GM23338 (cell line): ENCODE results near the gene THAP5. TPM values are rescaled to one million over a fixed set of nuclear protein-coding genes. Genes with fewer than 3 reads are reported as not detected.

Experiments
- ATAC-seq: fragments of 200-7000 bp; cut with Tn5 transposase; 3 replicates; pipeline ENCODE4 v1.9.1; 2020
- DNase-seq: peaks from one replicate; pipeline ENCODE4 v3.0.0-alpha.2; 2015; ENCODE audit warnings: low spot score
- H2AFZ ChIP-seq: fragments of 200-600 bp; sonication (generic); 2 replicates; pipeline ENCODE4 v1.8.0; 2016; ENCODE audit warnings: antibody characterized with exemption, mild to moderate bottlenecking, moderate library complexity
- H3F3A ChIP-seq: fragments of 200-600 bp; sonication (generic); replicated peaks from 2 replicates; pipeline ENCODE4 v1.8.0; 2017; ENCODE audit warnings: antibody characterized with exemption, mixed run types, low read depth
- H3K27ac ChIP-seq: fragments of 200-600 bp; sonication (generic); 2 replicates; pipeline ENCODE4 v1.6.1; 2016; ENCODE audit warnings: low read depth
- H3K27me3 ChIP-seq: fragments of 200-600 bp; sonication (generic); 2 replicates; pipeline ENCODE4 v1.8.0; 2016; ENCODE audit warnings: mild to moderate bottlenecking, mixed run types, moderate library complexity; ENCODE audit not compliant: insufficient read depth
- H3K36me3 ChIP-seq: fragments of 200-600 bp; sonication (generic); 2 replicates; pipeline ENCODE4 v1.8.0; 2016; ENCODE audit warnings: mild to moderate bottlenecking; ENCODE audit not compliant: insufficient read depth
- H3K4me1 ChIP-seq: fragments of 200-600 bp; sonication (generic); 2 replicates; pipeline ENCODE4 v1.8.0; 2016; ENCODE audit warnings: mild to moderate bottlenecking, moderate library complexity; ENCODE audit not compliant: insufficient read depth
- H3K4me2 ChIP-seq: fragments of 200-600 bp; sonication (generic); 2 replicates; pipeline ENCODE4 v1.7.1; 2017; ENCODE audit warnings: mixed run types
- H3K4me3 ChIP-seq: fragments of 200-600 bp; sonication (generic); 2 replicates; pipeline ENCODE4 v1.6.1; 2016; ENCODE audit warnings: mixed run types
- H3K79me2 ChIP-seq: fragments of 200-600 bp; sonication (generic); replicated peaks from 2 replicates; pipeline ENCODE4 v1.8.0; 2017; ENCODE audit warnings: mild to moderate bottlenecking; ENCODE audit not compliant: insufficient read depth
- H3K9me2 ChIP-seq: fragments of 200-600 bp; sonication (generic); 2 replicates; pipeline ENCODE4 v1.8.0; 2017; ENCODE audit not compliant: insufficient read depth
- H4K20me1 ChIP-seq: fragments of 200-600 bp; sonication (generic); replicated peaks from 2 replicates; pipeline ENCODE4 v1.8.0; 2017; ENCODE audit warnings: mild to moderate bottlenecking; ENCODE audit not compliant: insufficient read depth
- H3K27ac Mint-ChIP-seq: 2 replicates; pipeline ENCODE4 v1.8.0; 2020; ENCODE audit warnings: inconsistent platforms, mild to moderate bottlenecking, moderate library complexity, mixed read lengths
- H3K27me3 Mint-ChIP-seq: 3 replicates; pipeline ENCODE4 v1.8.0; 2022; ENCODE audit warnings: low read depth, mild to moderate bottlenecking, moderate library complexity, mixed read lengths, inconsistent platforms; ENCODE audit not compliant: insufficient read depth, poor library complexity
- H3K36me3 Mint-ChIP-seq: 3 replicates; pipeline ENCODE4 v1.8.0; 2021; ENCODE audit warnings: low read depth, mild to moderate bottlenecking, inconsistent platforms, moderate library complexity, mixed read lengths
- H3K4me1 Mint-ChIP-seq: 3 replicates; pipeline ENCODE4 v1.8.0; 2020; ENCODE audit warnings: mild to moderate bottlenecking, inconsistent platforms, mixed read lengths
- H3K4me3 Mint-ChIP-seq: 3 replicates; pipeline ENCODE4 v1.8.0; 2021; ENCODE audit warnings: moderate library complexity, mild to moderate bottlenecking, inconsistent platforms, mixed read lengths
- H3K9me3 Mint-ChIP-seq: 3 replicates; pipeline ENCODE4 v1.8.0; 2020; ENCODE audit warnings: moderate library complexity, mild to moderate bottlenecking, inconsistent platforms, mixed read lengths
- EZH2 ChIP-seq: fragments of 200-600 bp; sonication (generic); IDR thresholded peaks from one replicate; pipeline ENCODE4 v1.8.0; 2017; ENCODE audit warnings: antibody characterized with exemption, mild to moderate bottlenecking, low read depth; ENCODE audit not compliant: unreplicated experiment
- EZH2phosphoT487 ChIP-seq: fragments of 200-600 bp; sonication (generic); IDR thresholded peaks from one replicate; pipeline ENCODE4 v1.8.1; 2018; ENCODE audit warnings: antibody characterized with exemption; ENCODE audit not compliant: unreplicated experiment
- JUNB ChIP-seq: IDR thresholded peaks from one replicate; pipeline ENCODE4 v1.6.1; 2016; ENCODE audit warnings: antibody characterized with exemption; ENCODE audit not compliant: unreplicated experiment
- NANOG ChIP-seq: IDR thresholded peaks from 2 replicates; pipeline ENCODE4 v1.6.1; 2016; ENCODE audit warnings: antibody characterized with exemption, borderline replicate concordance
- POLR2AphosphoS5 ChIP-seq: IDR thresholded peaks from 2 replicates; pipeline ENCODE4 v1.6.1; 2016; ENCODE audit warnings: antibody characterized with exemption, low read depth
- STAT1 ChIP-seq: IDR thresholded peaks from one replicate; pipeline ENCODE4 v1.6.1; 2016; ENCODE audit warnings: antibody characterized with exemption; ENCODE audit not compliant: unreplicated experiment
- ZNF331 ChIP-seq: fragments of 250-450 bp; sonication (Bioruptor Pico); IDR thresholded peaks from 2 replicates; pipeline ENCODE4 v1.5.0; 2020; ENCODE audit warnings: low read depth, mild to moderate bottlenecking, moderate library complexity
- ZNF462 ChIP-seq: fragments of 250-450 bp; sonication (Bioruptor Pico); IDR thresholded peaks from 2 replicates; pipeline ENCODE4 v1.5.0; 2020; ENCODE audit warnings: mild to moderate bottlenecking, moderate library complexity
- polyA plus RNA-seq: library from polyadenylated mRNA; unstranded; fragments of >200 nt; fragmentation: Nextera tagmentation; extraction: Ambion mirVana; gene quantifications from 2 replicates; pipeline ENCODE4 v1.2.1, GENCODE V29; 2016
- total RNA-seq: library from RNA; depleted of rRNA; stranded (reverse); fragments of >200 nt; shearing (Covaris generic); gene quantifications from 2 replicates; pipeline ENCODE4 v1.2.3, GENCODE V29; 2014
- TF ChIP-seq, protein P1 (sequence below): IDR thresholded peaks from 2 replicates; pipeline ENCODE4 v1.6.1; 2016; ENCODE audit warnings: antibody characterized with exemption
- TF ChIP-seq, protein P2 (sequence below), 2 experiments: fragments of 200-600 bp in 1 of 2; sonication (generic) in 1 of 2; conservative IDR thresholded peaks; 2 replicates each; pipeline versions ENCODE4 v1.5.1 to v1.6.1; 2016 to 2017; ENCODE audit warnings: antibody characterized with exemption in 2 of 2, low read depth in 2 of 2, mild to moderate bottlenecking in 2 of 2, moderate library complexity in 1 of 2

Gene THAP5
- total and polyA plus RNA-seq, 2 experiments from 2014 or later, result 18.2 to 32.3 TPM

GRCh38 chr7:108600399-108600798 lies 30.9 kb upstream of the THAP5 start:
- peaks cover 26% of the 10 kb centered on the region for H3K4me1 Mint-ChIP-seq
- no peak for ATAC-seq
- H3K9me3 Mint-ChIP-seq, result no peaks in the 10 kb centered on the region
- Histone ChIP-seq H4K20me1 (no peaks in the 10 kb centered on the region), H3K27ac (no peak overlapping the region), H3K36me3 (no peaks in the 10 kb centered on the region), H3K4me2 (no peak overlapping the region), H3F3A (no peaks in the 10 kb centered on the region), H3K27me3 (no peaks in the 10 kb centered on the region), H3K4me3 (no peak overlapping the region), H3K4me1 (peaks cover 17% of the 10 kb centered on the region), H2AFZ (no peak overlapping the region), H3K79me2 (no peaks in the 10 kb centered on the region), H3K9me2 (peaks cover 4% of the 10 kb centered on the region)
- H3K36me3 Mint-ChIP-seq, result no peaks in the 10 kb centered on the region
- no peaks in the 10 kb centered on the region for H3K27me3 Mint-ChIP-seq
- TF ChIP-seq NANOG, result no peak
- TF ChIP-seq ZNF462 (CRISPR knock-in tag), result no peak
- TF ChIP-seq, protein P1, sequence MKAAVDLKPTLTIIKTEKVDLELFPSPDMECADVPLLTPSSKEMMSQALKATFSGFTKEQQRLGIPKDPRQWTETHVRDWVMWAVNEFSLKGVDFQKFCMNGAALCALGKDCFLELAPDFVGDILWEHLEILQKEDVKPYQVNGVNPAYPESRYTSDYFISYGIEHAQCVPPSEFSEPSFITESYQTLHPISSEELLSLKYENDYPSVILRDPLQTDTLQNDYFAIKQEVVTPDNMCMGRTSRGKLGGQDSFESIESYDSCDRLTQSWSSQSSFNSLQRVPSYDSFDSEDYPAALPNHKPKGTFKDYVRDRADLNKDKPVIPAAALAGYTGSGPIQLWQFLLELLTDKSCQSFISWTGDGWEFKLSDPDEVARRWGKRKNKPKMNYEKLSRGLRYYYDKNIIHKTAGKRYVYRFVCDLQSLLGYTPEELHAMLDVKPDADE, result no peak
- TF ChIP-seq, protein P2, sequence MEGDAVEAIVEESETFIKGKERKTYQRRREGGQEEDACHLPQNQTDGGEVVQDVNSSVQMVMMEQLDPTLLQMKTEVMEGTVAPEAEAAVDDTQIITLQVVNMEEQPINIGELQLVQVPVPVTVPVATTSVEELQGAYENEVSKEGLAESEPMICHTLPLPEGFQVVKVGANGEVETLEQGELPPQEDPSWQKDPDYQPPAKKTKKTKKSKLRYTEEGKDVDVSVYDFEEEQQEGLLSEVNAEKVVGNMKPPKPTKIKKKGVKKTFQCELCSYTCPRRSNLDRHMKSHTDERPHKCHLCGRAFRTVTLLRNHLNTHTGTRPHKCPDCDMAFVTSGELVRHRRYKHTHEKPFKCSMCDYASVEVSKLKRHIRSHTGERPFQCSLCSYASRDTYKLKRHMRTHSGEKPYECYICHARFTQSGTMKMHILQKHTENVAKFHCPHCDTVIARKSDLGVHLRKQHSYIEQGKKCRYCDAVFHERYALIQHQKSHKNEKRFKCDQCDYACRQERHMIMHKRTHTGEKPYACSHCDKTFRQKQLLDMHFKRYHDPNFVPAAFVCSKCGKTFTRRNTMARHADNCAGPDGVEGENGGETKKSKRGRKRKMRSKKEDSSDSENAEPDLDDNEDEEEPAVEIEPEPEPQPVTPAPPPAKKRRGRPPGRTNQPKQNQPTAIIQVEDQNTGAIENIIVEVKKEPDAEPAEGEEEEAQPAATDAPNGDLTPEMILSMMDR (conservative IDR thresholded peaks at IDR 0.05; ENCODE audit: low read depth in 2 of 2), result no peak
- no peak for TF ChIP-seq EZH2phosphoT487
- no peak for TF ChIP-seq ZNF331 (CRISPR knock-in tag)
- TF ChIP-seq STAT1, result no peak
- TF ChIP-seq EZH2, result no peak
- no peak for TF ChIP-seq POLR2AphosphoS5
- TF ChIP-seq JUNB, result no peak
- DNase-seq, result no peak
- no peak overlapping the region for H3K4me3 Mint-ChIP-seq
- no peak overlapping the region for H3K27ac Mint-ChIP-seq
